ENCODE data around the gene NRIP1. TPM values are rescaled to one million over a fixed set of nuclear protein-coding genes. Genes with fewer than 3 reads are reported as not detected.

The NRIP1 gene
- total RNA-seq, 2 experiments from 2014 or later: 12.4 to 12.8 TPM

DNA sequence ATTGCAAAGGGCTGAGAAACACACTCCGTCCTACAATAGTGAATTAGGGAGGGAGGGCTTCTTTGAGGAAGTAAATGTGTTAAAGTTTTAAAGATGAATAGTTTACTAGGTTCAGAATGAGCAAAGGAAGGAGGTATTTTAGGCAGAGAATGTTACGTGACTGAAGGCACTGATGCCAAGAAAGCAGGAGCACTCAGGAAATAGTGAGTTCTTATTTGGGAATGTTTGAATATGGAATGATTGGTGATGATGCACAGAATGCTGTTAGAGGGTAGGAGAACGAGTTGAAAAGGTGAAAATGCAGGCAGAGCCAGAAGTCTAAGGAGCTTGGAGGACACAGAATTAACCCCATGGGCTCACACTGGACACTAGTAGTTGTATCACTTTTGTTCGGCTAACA lies 108.0 kb downstream of the NRIP1 start:
- intact Hi-C loops (cut with micrococcal nuclease): no loop called here
- Mint-ChIP-seq H3K4me3 (no peak overlapping the region), H3K4me1 (ENCODE audit: low read depth) (no peaks in the 10 kb centered on the region), H3K36me3 (ENCODE audit: low read depth) (no peaks in the 10 kb centered on the region), H3K27me3 (no peaks in the 10 kb centered on the region), H3K27ac (no peak overlapping the region), H3K9me3 (no peaks in the 10 kb centered on the region)
- DNase-seq: no peak
- TF ChIP-seq, protein P1, sequence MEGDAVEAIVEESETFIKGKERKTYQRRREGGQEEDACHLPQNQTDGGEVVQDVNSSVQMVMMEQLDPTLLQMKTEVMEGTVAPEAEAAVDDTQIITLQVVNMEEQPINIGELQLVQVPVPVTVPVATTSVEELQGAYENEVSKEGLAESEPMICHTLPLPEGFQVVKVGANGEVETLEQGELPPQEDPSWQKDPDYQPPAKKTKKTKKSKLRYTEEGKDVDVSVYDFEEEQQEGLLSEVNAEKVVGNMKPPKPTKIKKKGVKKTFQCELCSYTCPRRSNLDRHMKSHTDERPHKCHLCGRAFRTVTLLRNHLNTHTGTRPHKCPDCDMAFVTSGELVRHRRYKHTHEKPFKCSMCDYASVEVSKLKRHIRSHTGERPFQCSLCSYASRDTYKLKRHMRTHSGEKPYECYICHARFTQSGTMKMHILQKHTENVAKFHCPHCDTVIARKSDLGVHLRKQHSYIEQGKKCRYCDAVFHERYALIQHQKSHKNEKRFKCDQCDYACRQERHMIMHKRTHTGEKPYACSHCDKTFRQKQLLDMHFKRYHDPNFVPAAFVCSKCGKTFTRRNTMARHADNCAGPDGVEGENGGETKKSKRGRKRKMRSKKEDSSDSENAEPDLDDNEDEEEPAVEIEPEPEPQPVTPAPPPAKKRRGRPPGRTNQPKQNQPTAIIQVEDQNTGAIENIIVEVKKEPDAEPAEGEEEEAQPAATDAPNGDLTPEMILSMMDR (IDR thresholded peaks at IDR 0.05): no peak
- POLR2A ChIA-PET: no interaction called here
- CTCF ChIA-PET: no interaction called here
- ATAC-seq: no peak

DNA sequence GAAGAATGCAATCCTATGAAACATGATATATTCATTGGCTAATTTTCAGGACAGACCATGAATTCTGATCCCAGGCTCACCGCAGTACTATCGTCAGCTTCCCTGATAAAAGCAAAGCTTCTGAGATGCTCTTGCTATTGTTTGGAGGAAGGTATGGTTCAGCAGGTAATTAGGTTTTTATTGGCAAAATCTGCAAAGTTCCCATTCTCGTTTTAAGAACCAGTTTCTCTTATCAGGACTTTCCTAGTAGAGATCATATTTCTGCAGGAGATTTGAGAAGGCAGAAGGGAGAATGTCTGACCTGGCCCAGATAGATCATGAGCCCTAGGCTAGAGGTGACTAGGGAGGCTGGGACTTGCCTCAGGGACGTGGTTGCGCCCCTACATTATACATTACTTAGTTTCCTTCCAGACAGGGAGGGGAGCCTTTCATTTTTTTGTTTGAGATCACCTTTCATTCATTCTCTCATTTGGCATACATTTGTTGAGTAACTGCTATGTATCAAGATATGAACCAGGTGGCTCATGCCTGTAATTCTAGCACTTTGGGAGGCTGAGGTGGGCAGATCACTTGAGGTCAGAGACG lies 108.8 kb downstream of the NRIP1 start:
- Mint-ChIP-seq H3K27ac (no peak overlapping the region), H3K4me1 (ENCODE audit: low read depth) (no peaks in the 10 kb centered on the region), H3K4me3 (no peak overlapping the region), H3K9me3 (no peaks in the 10 kb centered on the region), H3K36me3 (ENCODE audit: low read depth) (no peaks in the 10 kb centered on the region), H3K27me3 (peaks cover 2% of the 10 kb centered on the region)
- POLR2A ChIA-PET: no interaction called here
- no peak for ATAC-seq
- CTCF ChIA-PET: no interaction called here
- intact Hi-C loops (cut with micrococcal nuclease): no loop called here
- DNase-seq: no peak
- TF ChIP-seq, protein P1 (IDR thresholded peaks at IDR 0.05): no peak

DNA sequence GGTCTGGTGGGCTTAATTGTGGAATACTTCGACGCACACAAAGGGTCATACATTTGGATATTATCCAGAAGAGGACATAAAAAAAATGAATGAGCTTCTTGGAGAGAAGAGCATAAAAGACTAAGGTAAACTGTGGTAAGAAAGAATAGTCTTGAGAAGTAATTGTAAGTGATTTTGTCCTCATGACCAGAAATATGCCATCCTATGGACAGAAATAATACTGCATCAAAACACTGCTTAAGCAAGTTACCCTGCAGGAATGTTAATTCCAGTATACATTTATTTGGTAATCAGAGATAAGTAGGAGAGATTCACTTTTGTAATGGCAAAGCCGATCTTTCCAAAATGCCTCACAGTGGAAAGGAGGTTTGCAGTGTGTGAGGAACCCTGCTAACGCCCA lies 111.9 kb downstream of the NRIP1 start:
- H3K27ac Mint-ChIP-seq: no peak overlapping the region
- H3K27me3 Mint-ChIP-seq: peaks cover 4% of the 10 kb centered on the region
- no peak for ATAC-seq
- no peaks in the 10 kb centered on the region for H3K36me3 Mint-ChIP-seq (ENCODE audit: low read depth)
- ChIA-PET POLR2A (no interaction called here), CTCF (interaction anchor here (0.8 kb wide), 1 partner anchor 9 kb away, joined by 3 read pairs; no protein-coding TSS in a partner anchor)
- intact Hi-C loops (cut with micrococcal nuclease): no loop called here
- H3K4me1 Mint-ChIP-seq (ENCODE audit: low read depth): no peaks in the 10 kb centered on the region
- peaks cover 4% of the 10 kb centered on the region for H3K9me3 Mint-ChIP-seq
- H3K4me3 Mint-ChIP-seq: no peak overlapping the region
- TF ChIP-seq, protein P1 (IDR thresholded peaks at IDR 0.05): no peak
- DNase-seq: no peak

DNA sequence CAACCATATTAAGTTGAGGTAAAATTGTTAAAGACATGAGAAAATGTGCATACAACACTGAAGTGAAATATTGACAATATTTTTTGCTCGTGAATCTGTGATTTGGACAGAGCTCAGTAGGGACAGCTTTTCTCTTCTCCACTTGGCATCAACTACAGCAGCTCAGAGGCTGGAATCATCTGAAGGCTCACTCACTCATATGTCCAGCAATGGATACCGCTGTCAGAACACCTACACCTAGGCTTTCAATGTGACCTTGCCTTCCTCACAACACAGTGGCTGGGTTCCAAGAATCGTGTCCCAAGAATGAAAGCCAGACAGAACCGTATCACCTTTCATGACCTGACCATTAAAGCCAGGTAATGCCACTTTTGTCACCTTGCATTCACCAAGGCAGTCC lies 115.2 kb downstream of the NRIP1 start:
- intact Hi-C loops (cut with micrococcal nuclease): no loop called here
- peaks cover 4% of the 10 kb centered on the region for H3K9me3 Mint-ChIP-seq
- ATAC-seq (no peak), DNase-seq (no peak)
- no peaks in the 10 kb centered on the region for H3K4me1 Mint-ChIP-seq (ENCODE audit: low read depth)
- ChIA-PET POLR2A (no interaction called here), CTCF (no interaction called here)
- H3K27ac Mint-ChIP-seq: no peak overlapping the region
- H3K4me3 Mint-ChIP-seq: no peak overlapping the region
- H3K27me3 Mint-ChIP-seq: peaks cover 4% of the 10 kb centered on the region
- no peaks in the 10 kb centered on the region for H3K36me3 Mint-ChIP-seq (ENCODE audit: low read depth)
- TF ChIP-seq, protein P1 (IDR thresholded peaks at IDR 0.05): no peak

DNA sequence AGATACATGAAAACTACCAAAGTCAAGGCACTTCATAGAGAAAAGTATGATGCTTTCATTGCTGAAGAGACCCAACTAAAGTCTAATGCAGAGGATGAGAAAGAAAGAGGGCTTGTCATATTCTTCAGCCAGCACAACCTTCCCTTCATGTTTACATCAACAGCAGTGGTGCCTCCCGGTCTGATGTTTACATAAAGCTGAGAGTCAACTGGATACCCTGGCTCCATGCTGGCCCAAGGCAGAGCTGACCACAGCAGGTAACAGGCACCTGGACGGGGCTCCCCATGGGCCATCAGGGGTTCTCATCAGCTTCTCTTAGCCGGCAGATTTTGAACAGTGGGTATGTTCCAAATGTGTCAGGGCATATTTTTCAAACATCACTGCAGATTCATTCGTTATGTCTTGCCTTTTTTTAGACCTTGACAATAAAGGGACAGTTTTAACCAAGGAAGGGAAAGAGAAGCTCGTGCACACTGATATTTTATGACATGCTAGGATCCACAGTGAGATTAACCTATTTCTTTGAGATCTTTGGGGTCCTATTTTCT lies 117.1 kb downstream of the NRIP1 start:
- Mint-ChIP-seq H3K27me3 (peaks cover 4% of the 10 kb centered on the region), H3K27ac (no peak overlapping the region), H3K4me3 (no peak overlapping the region), H3K9me3 (peaks cover 4% of the 10 kb centered on the region), H3K4me1 (ENCODE audit: low read depth) (no peaks in the 10 kb centered on the region), H3K36me3 (ENCODE audit: low read depth) (no peaks in the 10 kb centered on the region)
- TF ChIP-seq, protein P1 (IDR thresholded peaks at IDR 0.05): no peak
- no peak for ATAC-seq
- POLR2A ChIA-PET: interaction anchor here (0.5 kb wide), 1 partner anchor 140 kb away, joined by 3 read pairs; no protein-coding TSS in a partner anchor
- CTCF ChIA-PET: no interaction called here
- intact Hi-C loops (cut with micrococcal nuclease): no loop called here
- no peak for DNase-seq

All from activated CD8-positive, alpha-beta T cell treated with anti-CD3 and anti-CD28 coated beads for 36 hours (primary cell).